CD4-positive, alpha-beta T cell (primary cell): ENCODE measurements around the gene PHF12. TPM values are rescaled to one million over a fixed set of nuclear protein-coding genes. Genes with fewer than 3 reads are reported as not detected.

Experiments used
- ATAC-seq: fragments of 200-7000 bp; cut with Tn5 transposase; one replicate; pipeline ENCODE4 v1.10.0; 2022; ENCODE audit warnings: mild to moderate bottlenecking; ENCODE audit not compliant: poor library complexity
- CTCF ChIA-PET: fragments of 350-600 bp; sonication (Branson Sonifier 250); formaldehyde crosslinking; loops from one replicate; lab custom pipeline; 2021; ENCODE audit warnings: antibody characterized with exemption, inconsistent platforms; lab: Charles Lee
- POLR2A ChIA-PET: fragments of 350-600 bp; sonication (Branson Sonifier 250); formaldehyde crosslinking; loops from one replicate; lab custom pipeline; 2021; ENCODE audit warnings: antibody characterized with exemption, inconsistent platforms; lab: Charles Lee
- DNase-seq, 14 experiments: peaks; one replicate each; pipeline ENCODE4 v3.0.0-alpha.2; 2013 to 2020; ENCODE audit warnings: mixed read lengths in 2 of 14
- H3K27ac ChIP-seq, 2 donors: one replicate each; pipeline versions ENCODE4 v1.5.1 to v1.7.0; 2013; ENCODE audit warnings: low read length in 2 of 2, low read depth in 1 of 2, mild to moderate bottlenecking in 1 of 2
- H3K27me3 ChIP-seq, 2 experiments: 1 replicate in 1 of 2; 2 replicates in 1 of 2; pipeline versions ENCODE4 v1.6.1 to v1.7.0; 2013; ENCODE audit warnings: low read length in 2 of 2, control low read depth in 1 of 2, mild to moderate bottlenecking in 1 of 2, moderate library complexity in 1 of 2; ENCODE audit not compliant: insufficient read depth in 2 of 2, control insufficient read depth in 1 of 2
- H3K36me3 ChIP-seq: one replicate; pipeline ENCODE4 v1.6.1; 2013; ENCODE audit warnings: low read length, control low read depth; ENCODE audit not compliant: insufficient read depth
- H3K4me1 ChIP-seq: one replicate; pipeline ENCODE4 v1.6.1; 2013; ENCODE audit warnings: low read length, control low read depth; ENCODE audit not compliant: insufficient read depth
- H3K4me3 ChIP-seq: one replicate; pipeline ENCODE4 v1.5.1; 2013; ENCODE audit warnings: mild to moderate bottlenecking, low read length, moderate library complexity
- H3K9me3 ChIP-seq, 2 experiments: 1 replicate in 1 of 2; 2 replicates in 1 of 2; pipeline versions ENCODE4 v1.6.1 to v1.7.0; 2013; ENCODE audit warnings: low read length in 2 of 2, mild to moderate bottlenecking in 2 of 2, control low read depth in 1 of 2, moderate library complexity in 1 of 2; ENCODE audit not compliant: control insufficient read depth in 1 of 2, insufficient read depth in 1 of 2
- H3K27ac Mint-ChIP-seq: one replicate; pipeline ENCODE4 v1.8.0; 2020; ENCODE audit warnings: mixed read lengths
- H3K27me3 Mint-ChIP-seq: one replicate; pipeline ENCODE4 v1.8.0; 2021; ENCODE audit warnings: mixed read lengths
- H3K36me3 Mint-ChIP-seq: one replicate; pipeline ENCODE4 v1.8.0; 2021; ENCODE audit warnings: low read depth, mixed read lengths
- H3K4me1 Mint-ChIP-seq: one replicate; pipeline ENCODE4 v1.8.0; 2021; ENCODE audit warnings: low read depth, mixed read lengths
- H3K4me3 Mint-ChIP-seq: one replicate; pipeline ENCODE4 v1.8.0; 2020; ENCODE audit warnings: mild to moderate bottlenecking, mixed read lengths
- H3K9me3 Mint-ChIP-seq: one replicate; pipeline ENCODE4 v1.8.0; 2020; ENCODE audit warnings: mixed read lengths
- intact Hi-C, 2 experiments: fragments of 100-400 bp; cut with DNase I in 1 of 2; cut with micrococcal nuclease in 1 of 2; formaldehyde crosslinking; loops; one replicate each; pipeline versions ENCODE4 v1.15.1 to v1.9.0; 2023 to 2025; cut with DNase I, micrococcal nuclease
- total RNA-seq, 174 experiments: library from RNA in 2 of 174; stranded (reverse) in 2 of 174; gene quantifications; one replicate each; pipeline ENCODE4 v1.2.3 and lab custom pipeline; 2021 to 2026
- TF ChIP-seq, protein P1 (sequence below): fragments of 200-600 bp; IDR thresholded peaks from one replicate; pipeline ENCODE4 v1.8.0; 2022; ENCODE audit warnings: antibody characterized with exemption, mild to moderate bottlenecking

The PHF12 gene
- total RNA-seq, 2 experiments from 2014 or later = 232 to 247 TPM

DNA sequence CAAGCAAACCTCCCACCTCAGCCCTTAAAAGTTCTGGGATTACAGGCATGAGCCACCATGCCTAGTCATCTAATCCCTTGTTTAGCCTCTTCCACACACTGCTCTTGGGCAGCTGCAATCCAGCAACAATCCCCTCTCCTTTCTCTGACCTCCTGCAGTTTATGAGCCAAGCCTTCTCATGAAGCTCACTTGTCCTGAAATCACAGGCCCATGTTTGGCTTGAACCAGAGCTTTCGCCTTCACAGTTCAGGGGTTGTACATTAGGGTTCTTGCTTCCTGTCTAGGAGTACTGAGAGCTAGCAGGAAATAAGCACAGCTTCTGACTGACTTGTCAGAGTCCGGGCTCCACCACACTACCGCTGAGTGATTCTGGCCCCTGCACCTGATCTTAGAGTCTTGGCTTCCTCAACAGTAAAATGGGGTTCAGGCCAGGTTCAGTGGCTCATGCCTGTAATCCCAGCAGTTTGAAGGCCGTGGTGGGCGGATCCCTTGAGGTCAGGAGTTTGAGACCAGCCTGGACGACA is 80.2 kb downstream of the PHF12 start:
- DNase-seq (peak in 13 of 14 experiments; percentile 11 to 62 (median 34)), ATAC-seq (peak; percentile 100)
- ChIA-PET CTCF (interaction anchor here (0.8 to 1.5 kb wide), 2 partner anchors 31 to 107 kb away, joined by 4 to 5 read pairs; partner anchors contain the start of gene DHRS13), POLR2A (interaction anchor here (0.6 to 2.4 kb wide), 22 partner anchors 8 to 209 kb away, joined by 3 to 9 read pairs (median 4); partner anchors contain the start of genes ERAL1, FAM222B, FLOT2 and PHF12)
- H3K4me3 ChIP-seq = no peak overlapping the region
- no peak overlapping the region for H3K4me3 Mint-ChIP-seq
- no peaks in the 10 kb centered on the region for H3K36me3 Mint-ChIP-seq
- no peaks in the 10 kb centered on the region for H3K27me3 Mint-ChIP-seq
- H3K27ac Mint-ChIP-seq = peak overlapping the region; percentile 81
- H3K9me3 ChIP-seq = no peaks in the 10 kb centered on the region
- no peaks in the 10 kb centered on the region for H3K27me3 ChIP-seq
- peaks cover 16% of the 10 kb centered on the region for H3K4me1 ChIP-seq
- TF ChIP-seq, protein P1, sequence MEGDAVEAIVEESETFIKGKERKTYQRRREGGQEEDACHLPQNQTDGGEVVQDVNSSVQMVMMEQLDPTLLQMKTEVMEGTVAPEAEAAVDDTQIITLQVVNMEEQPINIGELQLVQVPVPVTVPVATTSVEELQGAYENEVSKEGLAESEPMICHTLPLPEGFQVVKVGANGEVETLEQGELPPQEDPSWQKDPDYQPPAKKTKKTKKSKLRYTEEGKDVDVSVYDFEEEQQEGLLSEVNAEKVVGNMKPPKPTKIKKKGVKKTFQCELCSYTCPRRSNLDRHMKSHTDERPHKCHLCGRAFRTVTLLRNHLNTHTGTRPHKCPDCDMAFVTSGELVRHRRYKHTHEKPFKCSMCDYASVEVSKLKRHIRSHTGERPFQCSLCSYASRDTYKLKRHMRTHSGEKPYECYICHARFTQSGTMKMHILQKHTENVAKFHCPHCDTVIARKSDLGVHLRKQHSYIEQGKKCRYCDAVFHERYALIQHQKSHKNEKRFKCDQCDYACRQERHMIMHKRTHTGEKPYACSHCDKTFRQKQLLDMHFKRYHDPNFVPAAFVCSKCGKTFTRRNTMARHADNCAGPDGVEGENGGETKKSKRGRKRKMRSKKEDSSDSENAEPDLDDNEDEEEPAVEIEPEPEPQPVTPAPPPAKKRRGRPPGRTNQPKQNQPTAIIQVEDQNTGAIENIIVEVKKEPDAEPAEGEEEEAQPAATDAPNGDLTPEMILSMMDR = no peak
- peaks cover 12% of the 10 kb centered on the region for H3K4me1 Mint-ChIP-seq
- H3K27ac ChIP-seq = peak overlapping the region; percentile 42 to 59
- no peaks in the 10 kb centered on the region for H3K9me3 Mint-ChIP-seq
- H3K36me3 ChIP-seq = no peaks in the 10 kb centered on the region
- intact Hi-C loops = loop anchor here in 1 of 2 experiments (1.0 kb wide), 1 partner anchor 45 kb away; no protein-coding TSS in a partner anchor

DNA sequence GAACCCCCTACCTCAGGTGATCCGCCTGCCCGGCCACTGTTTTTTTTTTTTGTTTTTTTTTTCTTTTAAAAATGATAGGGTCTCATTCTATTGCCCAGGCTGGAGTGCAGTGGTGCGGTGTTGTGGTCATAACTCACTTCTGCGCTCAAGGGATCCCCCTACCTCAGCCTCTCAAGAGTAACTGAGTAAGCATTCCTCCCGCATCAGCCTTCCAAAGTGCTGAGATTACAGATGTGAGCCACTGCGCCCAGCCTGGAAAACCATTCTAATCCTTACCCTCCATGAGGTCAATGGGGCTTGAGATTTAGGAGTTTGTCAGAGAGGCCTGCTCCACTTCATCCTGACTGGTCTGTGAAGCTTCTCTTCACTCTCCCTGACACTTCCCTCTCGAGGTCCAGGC is 84.0 kb downstream of the PHF12 start:
- H3K9me3 ChIP-seq = no peaks in the 10 kb centered on the region
- TF ChIP-seq, protein P1 = no peak
- H3K4me1 ChIP-seq = peaks cover 16% of the 10 kb centered on the region
- Mint-ChIP-seq H3K36me3 (no peaks in the 10 kb centered on the region), H3K4me3 (no peak overlapping the region), H3K4me1 (peaks cover 7% of the 10 kb centered on the region), H3K9me3 (no peaks in the 10 kb centered on the region), H3K27ac (no peak overlapping the region), H3K27me3 (no peaks in the 10 kb centered on the region)
- no peaks in the 10 kb centered on the region for H3K27me3 ChIP-seq
- no peaks in the 10 kb centered on the region for H3K36me3 ChIP-seq
- no peak overlapping the region for H3K4me3 ChIP-seq
- CTCF ChIA-PET = no interaction called here
- no peak overlapping the region for H3K27ac ChIP-seq
- no peak for DNase-seq
- intact Hi-C loops = no loop called here
- POLR2A ChIA-PET = no interaction called here
- no peak for ATAC-seq

DNA sequence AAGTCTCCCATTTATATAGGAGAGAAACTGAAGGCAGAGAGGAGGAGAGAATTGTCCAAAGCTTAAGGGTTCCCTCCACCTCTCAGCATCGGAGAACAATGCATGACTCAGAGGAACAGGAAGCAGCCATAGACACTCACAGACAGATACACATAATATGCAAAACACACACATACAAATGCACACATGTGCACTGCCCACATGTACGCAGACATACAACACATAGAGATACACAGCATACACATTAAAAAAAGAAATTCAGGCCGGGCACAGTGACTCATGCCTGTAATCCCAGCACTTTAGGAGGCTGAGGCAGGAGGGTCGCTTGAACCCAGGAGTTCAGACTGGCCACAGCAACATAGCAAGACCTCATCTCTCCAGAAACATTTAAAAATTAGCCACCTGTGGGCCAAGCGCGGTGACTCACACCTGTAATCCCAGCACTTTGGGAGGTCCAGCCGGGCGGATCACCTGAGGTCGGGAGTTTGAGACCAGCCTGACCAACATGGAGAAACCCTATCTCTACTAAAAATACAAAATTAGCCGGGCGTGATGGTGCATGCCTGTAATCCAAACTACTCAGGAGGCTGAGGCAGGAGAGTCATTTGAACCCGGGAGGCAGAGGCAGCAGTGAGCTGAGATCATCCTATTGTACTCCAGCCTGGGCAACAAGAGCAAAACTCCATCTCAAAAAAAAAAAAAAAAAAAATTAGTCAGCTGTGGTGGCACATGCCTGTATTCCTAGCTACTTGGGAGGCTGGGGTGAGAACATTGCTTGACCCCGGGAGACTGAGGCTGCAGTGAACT is 85.2 kb downstream of the PHF12 start:
- no peak overlapping the region for H3K4me3 Mint-ChIP-seq
- ChIA-PET CTCF (no interaction called here), POLR2A (interaction anchor here (1.1 kb wide), 1 partner anchor 147 kb away, joined by 3 read pairs; no protein-coding TSS in a partner anchor)
- intact Hi-C loops = no loop called here
- no peaks in the 10 kb centered on the region for H3K27me3 ChIP-seq
- no peaks in the 10 kb centered on the region for H3K9me3 Mint-ChIP-seq
- H3K27ac Mint-ChIP-seq = no peak overlapping the region
- H3K36me3 Mint-ChIP-seq = peaks cover 2% of the 10 kb centered on the region
- no peaks in the 10 kb centered on the region for H3K9me3 ChIP-seq
- ATAC-seq (no peak), DNase-seq (no peak)
- H3K4me1 Mint-ChIP-seq = peaks cover 4% of the 10 kb centered on the region
- peaks cover 10% of the 10 kb centered on the region for H3K4me1 ChIP-seq
- H3K36me3 ChIP-seq = no peaks in the 10 kb centered on the region
- no peak overlapping the region for H3K4me3 ChIP-seq
- H3K27me3 Mint-ChIP-seq = no peaks in the 10 kb centered on the region
- H3K27ac ChIP-seq = no peak overlapping the region
- TF ChIP-seq, protein P1 = no peak
